K562 (cell line): ENCODE data around the gene GNAL. TPM values are rescaled to one million over a fixed set of nuclear protein-coding genes. Genes with fewer than 3 reads are reported as not detected.

Source experiments
- ATAC-seq: fragments of 200-7000 bp; cut with Tn5 transposase; 3 replicates; pipeline ENCODE4 v1.9.1; 2020; ENCODE audit warnings: moderate library complexity
- BruUV-seq: library from RNA; stranded (reverse); fragments of 400-500 nt; replicated peaks from 2 replicates; lab custom pipeline; 2021; lab: Mats Ljungman, UMichigan
- CTCF ChIA-PET: fragments of 300-600 bp; formaldehyde crosslinking; extraction: SDS; loops from one replicate; lab custom pipeline; 2021; ENCODE audit warnings: low intra/inter-chr PET ratio; lab: Yijun Ruan, JAX
- POLR2A ChIA-PET: fragments of 300-600, 350-650 bp; sonication (Branson Sonifier 250); formaldehyde crosslinking; extraction: SDS; loops from one replicate; lab custom pipeline; 2021; ENCODE audit warnings: antibody characterized with exemption, inconsistent platforms; lab: Yijun Ruan, JAX
- DNase-seq, 4 experiments: peaks; one replicate each; pipeline versions ENCODE4 v3.0.0 to v3.0.0-alpha.2; 2011 to 2018; ENCODE audit warnings: low spot score in 3 of 4, mixed read lengths in 3 of 4; ENCODE audit errors: extremely low read depth in 1 of 4
- FAIRE-seq: peaks from 2 replicates; lab custom pipeline; 2011; peaks lifted over from hg19 to GRCh38; lab: Jason Lieb, UNC
- H2AFZ ChIP-seq: 2 replicates; pipeline ENCODE4 v1.6.0; 2011; ENCODE audit warnings: low read depth, low read length, control low read depth, inconsistent platforms
- H3K27ac ChIP-seq: fragments of 200-600 bp; 3 replicates; pipeline ENCODE4 v1.8.0; 2011; ENCODE audit warnings: low read depth, mild to moderate bottlenecking, control low read depth, inconsistent platforms, low read length, moderate library complexity, mixed read lengths; ENCODE audit errors: extremely low read depth
- H3K27me3 ChIP-seq, 2 experiments: fragments of 300-600 bp in 1 of 2; 2 replicates in 1 of 2; 3 replicates in 1 of 2; pipeline versions ENCODE4 v1.6.0 to v1.8.0; 2011; ENCODE audit warnings: inconsistent platforms in 2 of 2, low read length in 2 of 2, mild to moderate bottlenecking in 1 of 2, mixed read lengths in 1 of 2, moderate library complexity in 1 of 2; ENCODE audit not compliant: control insufficient read depth in 2 of 2, insufficient read depth in 2 of 2
- H3K36me3 ChIP-seq: fragments of 300-600 bp; 3 replicates; pipeline ENCODE4 v1.8.0; 2011; ENCODE audit warnings: mild to moderate bottlenecking, low read length, inconsistent platforms; ENCODE audit not compliant: control insufficient read depth, insufficient read depth
- H3K4me1 ChIP-seq, 2 experiments: fragments of 200-600 bp in 1 of 2; replicated peaks in 1 of 2; 2 replicates in 1 of 2; 3 replicates in 1 of 2; pipeline versions ENCODE4 v1.5.1 to v1.8.0; 2011; ENCODE audit warnings: inconsistent platforms in 2 of 2, low read length in 2 of 2, mild to moderate bottlenecking in 1 of 2, mixed read lengths in 1 of 2, moderate library complexity in 1 of 2; ENCODE audit not compliant: control insufficient read depth in 2 of 2, insufficient read depth in 2 of 2
- H3K4me2 ChIP-seq: 2 replicates; pipeline ENCODE4 v1.6.1; 2011; ENCODE audit warnings: low read length, control low read depth, inconsistent platforms, mixed read lengths; ENCODE audit not compliant: insufficient read depth
- H3K4me3 ChIP-seq: fragments of 200-600 bp; sonication (generic), shearing (Covaris generic); 2 replicates; pipeline ENCODE4 v1.5.1; 2016; ENCODE audit warnings: control low read depth, inconsistent platforms
- H3K79me2 ChIP-seq: fragments of 200-600 bp; 3 replicates; pipeline ENCODE4 v1.8.0; 2011; ENCODE audit warnings: low read length, inconsistent platforms; ENCODE audit not compliant: control insufficient read depth, insufficient read depth
- H3K9ac ChIP-seq, 2 experiments: 2 replicates each; pipeline versions ENCODE4 v1.6.0 to v1.6.1; 2011; ENCODE audit warnings: low read depth in 2 of 2, low read length in 2 of 2, control low read depth in 1 of 2, inconsistent platforms in 1 of 2, mild to moderate bottlenecking in 1 of 2, mixed read lengths in 1 of 2; ENCODE audit not compliant: insufficient read depth in 1 of 2
- H3K9me1 ChIP-seq: one replicate; pipeline ENCODE4 v1.6.0; 2011; ENCODE audit warnings: inconsistent platforms, mild to moderate bottlenecking, low read length, moderate library complexity; ENCODE audit not compliant: control insufficient read depth, insufficient read depth
- H3K9me3 ChIP-seq: replicated peaks from 2 replicates; pipeline ENCODE4 v1.5.1; 2011; ENCODE audit warnings: low read depth, low read length, inconsistent platforms; ENCODE audit not compliant: control insufficient read depth, insufficient read depth
- H4K20me1 ChIP-seq: replicated peaks from 2 replicates; pipeline ENCODE4 v1.6.1; 2011; ENCODE audit warnings: low read length, inconsistent platforms, mixed read lengths; ENCODE audit not compliant: control insufficient read depth, insufficient read depth
- CBFB ChIP-seq: sonication (generic); formaldehyde crosslinking; IDR thresholded peaks from 2 replicates; pipeline ENCODE4 v1.4.0; 2020; ENCODE audit warnings: mild to moderate bottlenecking, missing genetic modification reagents
- DEAF1 ChIP-seq: fragments of 450-650 bp; formaldehyde crosslinking; IDR thresholded peaks from 2 replicates; pipeline ENCODE4 v1.4.0; 2020; ENCODE audit warnings: mild to moderate bottlenecking, moderate library complexity
- DPF2 ChIP-seq: fragments of 450-650 bp; IDR thresholded peaks from 2 replicates; pipeline ENCODE4 v1.6.1; 2016
- MYNN ChIP-seq, 2 experiments: sonication (generic); formaldehyde crosslinking in 1 of 2; IDR thresholded peaks; 2 replicates each; pipeline versions ENCODE4 v1.5.0 to v1.6.1; 2016 to 2020; ENCODE audit warnings: antibody characterized with exemption in 1 of 2, missing genetic modification reagents in 1 of 2
- RHOXF2B ChIP-seq: fragments of 250-450 bp; sonication (Bioruptor Pico); conservative IDR thresholded peaks from 2 replicates; pipeline ENCODE4 v1.5.1; 2021
- SAFB2 ChIP-seq: fragments of 200-400 bp; formaldehyde crosslinking; IDR thresholded peaks from 2 replicates; pipeline ENCODE4 v1.6.1; 2018; ENCODE audit warnings: borderline replicate concordance, low read length, low read depth, moderate library complexity; ENCODE audit not compliant: severe bottlenecking
- SNIP1 ChIP-seq: fragments of 450-650 bp; IDR thresholded peaks from 2 replicates; pipeline ENCODE4 v1.7.1; 2017; ENCODE audit warnings: low read depth, mild to moderate bottlenecking
- STAT5B ChIP-seq: fragments of 250-450 bp; sonication (Bioruptor Pico); IDR thresholded peaks from 2 replicates; pipeline ENCODE4 v1.8.0; 2021; ENCODE audit warnings: mild to moderate bottlenecking, inconsistent platforms
- ZC3H4 ChIP-seq: sonication (generic); formaldehyde crosslinking; IDR thresholded peaks from 2 replicates; pipeline ENCODE4 v1.9.0; 2021; ENCODE audit warnings: missing genetic modification reagents, borderline replicate concordance
- WGBS: fragments of 100-300 bp; shearing (Covaris generic); methylation state at CpG from one replicate; pipeline ENCODE4 v1.1.6; 2016; ENCODE audit warnings: low coverage, mixed read lengths; ENCODE audit not compliant: insufficient coverage; ENCODE audit errors: missing lambda C conversion rate; 5-methylcytosine and 5-hydroxymethylcytosine counted together
- in situ Hi-C: fragments of 300-500 bp; cut with MboI; formaldehyde crosslinking; loops from 4 replicates; pipeline ENCODE4 v1.15.0; 2018; ENCODE audit warnings: inconsistent platforms, mixed read lengths
- intact Hi-C: fragments of 100-400 bp; cut with micrococcal nuclease; formaldehyde crosslinking; loops from 2 replicates; pipeline ENCODE4 v1.14.2; 2022
- polyA plus RNA-seq, 8 experiments: library from polyadenylated mRNA; depleted of rRNA in 4 of 8; stranded (reverse) in 5 of 8; unstranded in 3 of 8; fragments of >200 nt; fragmentation: Nextera tagmentation in 2 of 8; fragmentation: Illumina TruSeq in 1 of 8; extraction: Ambion mirVana in 2 of 8; extraction: Trizol in 1 of 8; gene quantifications; 2 replicates each; pipeline versions ENCODE4 v1.2.1 to v1.2.3, GENCODE V29; 2011 to 2014; ENCODE audit warnings: inconsistent platforms in 1 of 8, missing spikeins in 1 of 8
- total RNA-seq, 7 experiments: library from RNA; depleted of rRNA in 6 of 7; stranded (reverse); fragments of >200 nt in 6 of 7; fragmentation: Illumina TruSeq in 2 of 7; extraction: Trizol in 2 of 7; gene quantifications; 2 replicates each; pipeline versions ENCODE4 v1.2.1 to v1.2.3, GENCODE V29; 2011 to 2021; ENCODE audit warnings: low replicate concordance in 1 of 7
- TF ChIP-seq, protein P1 (sequence below): fragments of 450-650 bp; IDR thresholded peaks from 2 replicates; pipeline ENCODE4 v1.6.1; 2016

GNAL gene
- total and polyA plus RNA-seq, 9 of the 15 experiments (the other 6 are each of a cell fraction or from before 2014, with no cell fraction given) = under 0.01 to 0.10 (median 0.01) TPM; not detected in 5

DNA sequence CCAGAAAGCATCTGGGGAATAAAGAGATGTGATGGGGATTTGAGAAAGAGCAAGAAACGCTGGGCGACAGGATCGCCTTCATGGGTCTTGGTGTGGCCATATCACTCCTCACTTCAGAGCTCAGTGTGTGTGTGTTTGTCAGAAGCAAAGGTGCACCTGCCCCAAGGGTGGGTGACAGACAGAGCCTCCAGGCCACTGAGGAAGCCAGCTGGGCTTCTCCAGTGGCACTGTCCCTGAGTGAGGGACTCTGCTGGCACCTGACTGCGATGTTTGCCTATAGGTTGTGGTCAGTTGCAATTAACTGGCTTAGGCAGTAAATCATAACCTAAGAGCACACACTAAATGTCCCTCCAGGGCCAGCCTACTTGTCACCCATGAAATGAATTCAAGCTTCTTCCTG is 23.5 kb upstream of the GNAL start (continued):
- TF ChIP-seq, protein P1, sequence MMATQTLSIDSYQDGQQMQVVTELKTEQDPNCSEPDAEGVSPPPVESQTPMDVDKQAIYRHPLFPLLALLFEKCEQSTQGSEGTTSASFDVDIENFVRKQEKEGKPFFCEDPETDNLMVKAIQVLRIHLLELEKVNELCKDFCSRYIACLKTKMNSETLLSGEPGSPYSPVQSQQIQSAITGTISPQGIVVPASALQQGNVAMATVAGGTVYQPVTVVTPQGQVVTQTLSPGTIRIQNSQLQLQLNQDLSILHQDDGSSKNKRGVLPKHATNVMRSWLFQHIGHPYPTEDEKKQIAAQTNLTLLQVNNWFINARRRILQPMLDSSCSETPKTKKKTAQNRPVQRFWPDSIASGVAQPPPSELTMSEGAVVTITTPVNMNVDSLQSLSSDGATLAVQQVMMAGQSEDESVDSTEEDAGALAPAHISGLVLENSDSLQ = no peak
- TF ChIP-seq STAT5B (CRISPR knock-in tag) = no peak
- TF ChIP-seq, all 486 proteins: peak for 0

- Histone ChIP-seq H3K4me3 (no peak overlapping the region), H3K4me2 (no peak overlapping the region), H3K27me3 (peaks cover 20 to 33% of the 10 kb centered on the region in 2 experiments; a peak in 3 of 5 replicates), H3K79me2 (no peaks in the 10 kb centered on the region), H3K36me3 (no peaks in the 10 kb centered on the region), H3K4me1 (no peaks in the 10 kb centered on the region), H4K20me1 (no peaks in the 10 kb centered on the region), H3K9ac (no peak overlapping the region), H3K9me1 (no peaks in the 10 kb centered on the region), H2AFZ (no peak overlapping the region), H3K27ac (no peak overlapping the region)
- CTCF ChIA-PET = no interaction called here
- 2% methylated on average over 4 of the region's 4 CpGs for WGBS
- in situ Hi-C loops = no loop called here
- ATAC-seq (no peak), DNase-seq (no peak), FAIRE-seq (no peak)
- intact Hi-C loops = no loop called here
- POLR2A ChIA-PET = no interaction called here
- BruUV-seq = no TSS peak
- no peak for TF ChIP-seq SAFB2
- TF ChIP-seq CBFB = no peak
- no peak for TF ChIP-seq DPF2
- TF ChIP-seq ZC3H4 (CRISPR knock-in tag) = no peak
- TF ChIP-seq SNIP1 = no peak
- no peak for TF ChIP-seq DEAF1 (CRISPR knock-in tag)
- no peak for TF ChIP-seq RHOXF2B
- no peak for TF ChIP-seq MYNN (IDR thresholded peaks at IDR 0.05)
- TF ChIP-seq MYNN (CRISPR knock-in tag; IDR thresholded peaks at IDR 0.05) = no peak
- TF ChIP-seq, all 486 proteins: peak for 0
- no peaks in the 10 kb centered on the region for H3K9me3 ChIP-seq
These were observed 22.9 kb upstream of the GNAL start for GRCh38 chr18:11666176-11666575.
